Stomach (tissue), 4 donors: ENCODE results near the gene LUZP1.

Experiments
- CTCF ChIP-seq, 7 experiments: fragments of 450-650 bp in 4 of 7; fragments of 200-600 bp in 3 of 7; sonication (generic) in 3 of 7; IDR thresholded peaks; one replicate each; pipeline ENCODE4 v1.5.1; 2016 to 2019; ENCODE audit warnings: antibody characterized with exemption in 7 of 7, control low read depth in 2 of 7, mild to moderate bottlenecking in 1 of 7
- EP300 ChIP-seq: sonication (generic); formaldehyde crosslinking; IDR thresholded peaks from one replicate; pipeline ENCODE4 v1.6.1; 2017; ENCODE audit warnings: antibody characterized with exemption
- POLR2A ChIP-seq, 4 donors: fragments of 450-650 bp; IDR thresholded peaks; one replicate each; pipeline ENCODE4 v1.6.1; 2016; ENCODE audit warnings: antibody characterized with exemption in 4 of 4, control low read depth in 2 of 4, mild to moderate bottlenecking in 1 of 4, moderate library complexity in 1 of 4
- POLR2AphosphoS5 ChIP-seq, 3 donors: sonication (generic); formaldehyde crosslinking; IDR thresholded peaks; one replicate each; pipeline ENCODE4 v1.6.1; 2016; ENCODE audit warnings: antibody characterized with exemption in 3 of 3

GRCh38 chr1:23178950-23179349 is 10.3 kb upstream of the LUZP1 start:
- TF ChIP-seq CTCF (IDR thresholded peaks at IDR 0.05): peak in 2 of 7 experiments; percentile 19 to 28
- no peak for TF ChIP-seq POLR2A (IDR thresholded peaks at IDR 0.05)
- TF ChIP-seq POLR2AphosphoS5 (IDR thresholded peaks at IDR 0.05): no peak
- TF ChIP-seq EP300: no peak
